ENCODE measurements around the gene TP53.

TP53 gene

GRCh38 chr17:7716901-7717755, 29.8 kb upstream of the TP53 start, which contains the start of gene DNAH2:
DNAH2 (plus strand) TSS chr17:7717744; CDS start chr17:7719735, 1,991 bp downstream.
- DNase-seq (ENCODE audit: insufficient read length, low spot score): peak; percentile 69

GRCh38 chr17:7715936-7716886, 28.9 kb upstream of the TP53 start:
- no peak for TF ChIP-seq POLR2A (IDR thresholded peaks at IDR 0.05; ENCODE audit: low read depth, low read length)
- TF ChIP-seq SPI1 (IDR thresholded peaks at IDR 0.05; ENCODE audit: low read depth, low read length): no peak
- no peak for TF ChIP-seq POU2F2 (IDR thresholded peaks at IDR 0.05; ENCODE audit: low read depth, low read length)
- no peak for TF ChIP-seq PAX5 (IDR thresholded peaks at IDR 0.05; ENCODE audit: insufficient read depth, low read length, severe bottlenecking)
- TF ChIP-seq POLR2AphosphoS5 (IDR thresholded peaks at IDR 0.05; ENCODE audit: low read depth, low read length): no peak
- no peak for TF ChIP-seq TAF1 (IDR thresholded peaks at IDR 0.05; ENCODE audit: low read depth, low read length)
- FAIRE-seq (no peak), DNase-seq (ENCODE audit: insufficient read length, low spot score) (no peak)

More at GRCh38 chr17:7716901-7717755, 29.8 kb upstream of the TP53 start, which contains the start of gene DNAH2:
- TF ChIP-seq PAX5 (IDR thresholded peaks at IDR 0.05; ENCODE audit: insufficient read depth, low read length, severe bottlenecking): no peak
- no peak for TF ChIP-seq TAF1 (IDR thresholded peaks at IDR 0.05; ENCODE audit: low read depth, low read length)
- TF ChIP-seq POU2F2 (IDR thresholded peaks at IDR 0.05; ENCODE audit: low read depth, low read length): no peak
- no peak for TF ChIP-seq POLR2AphosphoS5 (IDR thresholded peaks at IDR 0.05; ENCODE audit: low read depth, low read length)
- no peak for TF ChIP-seq POLR2A (IDR thresholded peaks at IDR 0.05; ENCODE audit: low read depth, low read length)
- TF ChIP-seq SPI1 (IDR thresholded peaks at IDR 0.05; ENCODE audit: low read depth, low read length): no peak
- FAIRE-seq: peak; percentile 57

GRCh38 chr17:7714721-7715594, 27.7 kb upstream of the TP53 start:
- no peak for TF ChIP-seq POU2F2 (IDR thresholded peaks at IDR 0.05; ENCODE audit: low read depth, low read length)
- no peak for TF ChIP-seq PAX5 (IDR thresholded peaks at IDR 0.05; ENCODE audit: insufficient read depth, low read length, severe bottlenecking)
- TF ChIP-seq SPI1 (IDR thresholded peaks at IDR 0.05; ENCODE audit: low read depth, low read length): no peak
- no peak for TF ChIP-seq TAF1 (IDR thresholded peaks at IDR 0.05; ENCODE audit: low read depth, low read length)
- no peak for TF ChIP-seq POLR2AphosphoS5 (IDR thresholded peaks at IDR 0.05; ENCODE audit: low read depth, low read length)
- no peak for TF ChIP-seq POLR2A (IDR thresholded peaks at IDR 0.05; ENCODE audit: low read depth, low read length)
- FAIRE-seq: no peak
- DNase-seq (ENCODE audit: insufficient read length, low spot score): no peak

DNA sequence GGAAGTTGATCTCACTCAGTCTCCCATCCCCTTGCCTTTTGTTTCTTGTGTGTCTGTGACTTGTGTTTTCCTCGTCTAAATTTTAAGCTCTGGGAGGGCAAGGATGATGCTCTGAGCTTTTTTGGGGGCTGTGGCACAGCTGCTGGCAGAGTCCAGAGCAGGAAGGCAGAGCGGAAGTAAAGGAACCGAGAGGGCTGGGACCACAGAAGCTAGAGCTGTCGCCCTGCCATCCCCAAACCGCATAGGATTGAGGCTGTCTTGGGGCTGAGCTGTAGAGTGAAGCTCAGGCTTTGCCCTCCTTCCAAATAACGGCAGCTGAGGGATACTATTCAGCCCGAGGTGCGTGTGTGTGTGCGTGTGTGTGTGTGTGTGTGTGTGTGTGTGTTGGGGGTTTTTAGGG, 26.5 kb upstream of the TP53 start:
- TF ChIP-seq TAF1 (IDR thresholded peaks at IDR 0.05; ENCODE audit: low read depth, low read length) (no peak), POU2F2 (IDR thresholded peaks at IDR 0.05; ENCODE audit: low read depth, low read length) (no peak), POLR2A (IDR thresholded peaks at IDR 0.05; ENCODE audit: low read depth, low read length) (no peak)
- DNase-seq (ENCODE audit: insufficient read length, low spot score) (no peak), FAIRE-seq (no peak)

DNA sequence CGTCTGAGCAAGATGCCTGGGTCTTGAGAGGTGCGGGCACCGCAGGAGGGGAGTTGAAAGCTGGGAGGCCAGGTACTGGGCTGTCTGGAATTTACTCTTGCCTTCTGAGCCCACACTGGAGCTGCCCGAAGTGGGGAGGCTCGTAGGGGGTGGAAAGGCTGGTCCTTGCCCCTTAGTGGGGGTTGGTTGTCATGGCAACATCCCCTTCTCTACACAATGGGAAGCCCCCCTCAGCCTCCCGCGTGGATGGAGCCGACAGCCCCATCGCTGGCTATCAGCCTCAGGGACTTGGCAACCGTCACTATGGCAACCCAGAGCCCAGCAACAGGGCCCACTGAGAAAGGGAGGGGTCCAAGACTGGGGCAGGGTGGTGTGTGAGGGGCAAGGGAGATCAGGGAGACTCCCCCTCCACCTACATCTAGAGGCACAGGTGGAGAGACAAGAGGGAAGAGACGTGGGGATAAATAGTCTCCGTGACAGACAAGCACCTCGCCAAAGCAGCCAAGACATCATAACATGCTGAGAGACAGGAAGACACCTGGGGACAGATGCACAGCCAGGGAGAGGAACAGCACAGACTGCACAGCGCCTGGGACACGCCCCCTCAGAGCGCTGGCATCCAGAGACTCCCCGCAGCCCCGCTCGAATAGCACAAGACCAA, 25.0 kb upstream of the TP53 start:
- no peak for TF ChIP-seq SPI1 (IDR thresholded peaks at IDR 0.05; ENCODE audit: low read depth, low read length)
- TF ChIP-seq POU2F2 (IDR thresholded peaks at IDR 0.05; ENCODE audit: low read depth, low read length): no peak
- TF ChIP-seq PAX5 (IDR thresholded peaks at IDR 0.05; ENCODE audit: insufficient read depth, low read length, severe bottlenecking): no peak
- no peak for TF ChIP-seq TAF1 (IDR thresholded peaks at IDR 0.05; ENCODE audit: low read depth, low read length)
- TF ChIP-seq POLR2A (IDR thresholded peaks at IDR 0.05; ENCODE audit: low read depth, low read length): no peak
- TF ChIP-seq POLR2AphosphoS5 (IDR thresholded peaks at IDR 0.05; ENCODE audit: low read depth, low read length): no peak
- FAIRE-seq: no peak
- no peak for DNase-seq (ENCODE audit: insufficient read length, low spot score)

DNA sequence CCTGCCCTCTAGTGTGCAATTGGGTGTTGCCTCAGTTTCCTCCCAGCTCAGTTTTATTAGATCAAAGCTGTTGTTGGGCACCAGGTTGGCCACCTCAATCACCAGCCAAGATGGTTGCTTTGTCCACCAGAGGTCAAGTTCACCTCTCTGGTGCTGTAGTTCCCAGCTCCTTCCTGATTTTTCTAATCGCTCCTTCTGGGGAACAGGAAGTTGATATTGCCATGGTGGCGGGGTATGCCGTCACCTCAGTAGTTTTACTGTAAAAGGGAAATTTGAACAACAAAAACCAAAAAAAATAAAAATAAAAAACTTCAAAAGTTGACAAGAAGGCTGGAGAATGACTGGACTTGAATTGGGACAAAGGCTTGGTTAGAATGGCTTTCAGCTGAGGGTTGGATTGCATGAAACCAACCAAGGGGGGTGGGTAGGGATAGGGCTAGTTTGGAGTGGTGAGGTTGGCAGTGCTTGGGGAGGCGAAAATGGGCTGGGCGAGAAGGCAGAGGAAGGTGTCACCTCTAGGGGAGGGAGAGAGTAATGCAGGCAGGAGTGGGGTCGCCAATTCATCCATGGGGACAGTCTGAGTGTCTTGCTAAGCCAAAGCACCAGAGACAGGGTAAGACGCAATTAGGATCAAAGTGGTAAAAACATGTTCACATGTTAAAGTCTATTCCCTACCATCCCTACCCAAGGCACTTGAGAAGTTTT, 23.9 kb upstream of the TP53 start:
- peak; percentile 84 for FAIRE-seq
- no peak for DNase-seq (ENCODE audit: insufficient read length, low spot score)
- TF ChIP-seq SPI1 (IDR thresholded peaks at IDR 0.05; ENCODE audit: low read depth, low read length) (no peak), POU2F2 (IDR thresholded peaks at IDR 0.05; ENCODE audit: low read depth, low read length) (no peak), PAX5 (IDR thresholded peaks at IDR 0.05; ENCODE audit: insufficient read depth, low read length, severe bottlenecking) (no peak), TAF1 (IDR thresholded peaks at IDR 0.05; ENCODE audit: low read depth, low read length) (no peak), POLR2AphosphoS5 (IDR thresholded peaks at IDR 0.05; ENCODE audit: low read depth, low read length) (no peak), POLR2A (IDR thresholded peaks at IDR 0.05; ENCODE audit: low read depth, low read length) (no peak)

- DNase-seq (ENCODE audit: insufficient read length, low spot score) (no peak), FAIRE-seq (no peak)
- TF ChIP-seq POLR2AphosphoS5 (IDR thresholded peaks at IDR 0.05; ENCODE audit: low read depth, low read length) (no peak), SPI1 (IDR thresholded peaks at IDR 0.05; ENCODE audit: low read depth, low read length) (peak; percentile 39; the same call in 1 of the 2 replicates), PAX5 (IDR thresholded peaks at IDR 0.05; ENCODE audit: insufficient read depth, low read length, severe bottlenecking) (no peak)
Observed at GRCh38 chr17:7710301-7710700, 23.0 kb upstream of the TP53 start.

- no peak for FAIRE-seq
Observed at GRCh38 chr17:7709031-7709430, 21.7 kb upstream of the TP53 start.

More at GRCh38 chr17:7709031-7709430, 21.7 kb upstream of the TP53 start:
- no peak for DNase-seq (ENCODE audit: insufficient read length, low spot score)
- TF ChIP-seq POLR2AphosphoS5 (IDR thresholded peaks at IDR 0.05; ENCODE audit: low read depth, low read length): no peak
- TF ChIP-seq PAX5 (IDR thresholded peaks at IDR 0.05; ENCODE audit: insufficient read depth, low read length, severe bottlenecking): no peak
- no peak for TF ChIP-seq POLR2A (IDR thresholded peaks at IDR 0.05; ENCODE audit: low read depth, low read length)
- TF ChIP-seq TAF1 (IDR thresholded peaks at IDR 0.05; ENCODE audit: low read depth, low read length): no peak
- TF ChIP-seq POU2F2 (IDR thresholded peaks at IDR 0.05; ENCODE audit: low read depth, low read length): no peak
- no peak for TF ChIP-seq SPI1 (IDR thresholded peaks at IDR 0.05; ENCODE audit: low read depth, low read length)
